Nucleus accumbens (tissue), 56 donors: ENCODE data around the gene PROM2.

ENCODE experiments used
- DNase-seq, 56 donors: peaks; one replicate each; lab custom pipeline; 2025; lab: John Stamatoyannopoulos, UW

PROM2 gene

GRCh38 chr2:95318431-95319220, 44.4 kb downstream of the PROM2 start:
- DNase-seq = no peak

- no peak for DNase-seq
Observed at GRCh38 chr2:95319481-95320343, 45.5 kb downstream of the PROM2 start.

GRCh38 chr2:95320344-95320712, 46.1 kb downstream of the PROM2 start:
- DNase-seq = no peak

GRCh38 chr2:95320986-95321767, 46.9 kb downstream of the PROM2 start:
- DNase-seq = no peak

- peak in 2 of 56 donors; percentile 32 to 40 for DNase-seq
Observed at GRCh38 chr2:95323347-95324155, 49.3 kb downstream of the PROM2 start.

GRCh38 chr2:95325026-95325425, 50.8 kb downstream of the PROM2 start:
- no peak for DNase-seq

- no peak for DNase-seq
Observed at GRCh38 chr2:95325590-95326432, 51.6 kb downstream of the PROM2 start.

GRCh38 chr2:95326433-95327140, 52.3 kb downstream of the PROM2 start:
- DNase-seq = no peak

GRCh38 chr2:95327861-95328260, 53.6 kb downstream of the PROM2 start:
- DNase-seq = no peak

- no peak for DNase-seq
Observed at GRCh38 chr2:95328358-95329125, 54.3 kb downstream of the PROM2 start.

- DNase-seq = no peak
Observed at GRCh38 chr2:95329401-95329800, 55.2 kb downstream of the PROM2 start.

GRCh38 chr2:95329891-95330793, 55.9 kb downstream of the PROM2 start:
- DNase-seq = peak in 29 of 56 donors; percentile 10 to 68 (median 29)

- DNase-seq = no peak
Observed at GRCh38 chr2:95330794-95331338, 56.6 kb downstream of the PROM2 start.

- no peak for DNase-seq
Observed at GRCh38 chr2:95331606-95332005, 57.4 kb downstream of the PROM2 start.

- no peak for DNase-seq
Observed at GRCh38 chr2:95332036-95332435, 57.8 kb downstream of the PROM2 start.

GRCh38 chr2:95333056-95333455, 58.8 kb downstream of the PROM2 start:
- DNase-seq = no peak
